Dedifferentiated amniotic fluid mesenchymal stem cell (primary cell): Measurements from ENCODE around the gene HRK.
A peak's percentile ranks its signal among the peaks of the same experiment; 100 is the strongest.
"Not testable (repeated sequence)": the region's sequence is repeated elsewhere in the genome, so short reads cannot be mapped to it uniquely, and the experiment has no call there.

Experiments
- DNase-seq: peaks from one replicate; pipeline ENCODE4 v3.0.0-alpha.2; 2016; ENCODE audit errors: extremely low spot score

Gene HRK

DNA sequence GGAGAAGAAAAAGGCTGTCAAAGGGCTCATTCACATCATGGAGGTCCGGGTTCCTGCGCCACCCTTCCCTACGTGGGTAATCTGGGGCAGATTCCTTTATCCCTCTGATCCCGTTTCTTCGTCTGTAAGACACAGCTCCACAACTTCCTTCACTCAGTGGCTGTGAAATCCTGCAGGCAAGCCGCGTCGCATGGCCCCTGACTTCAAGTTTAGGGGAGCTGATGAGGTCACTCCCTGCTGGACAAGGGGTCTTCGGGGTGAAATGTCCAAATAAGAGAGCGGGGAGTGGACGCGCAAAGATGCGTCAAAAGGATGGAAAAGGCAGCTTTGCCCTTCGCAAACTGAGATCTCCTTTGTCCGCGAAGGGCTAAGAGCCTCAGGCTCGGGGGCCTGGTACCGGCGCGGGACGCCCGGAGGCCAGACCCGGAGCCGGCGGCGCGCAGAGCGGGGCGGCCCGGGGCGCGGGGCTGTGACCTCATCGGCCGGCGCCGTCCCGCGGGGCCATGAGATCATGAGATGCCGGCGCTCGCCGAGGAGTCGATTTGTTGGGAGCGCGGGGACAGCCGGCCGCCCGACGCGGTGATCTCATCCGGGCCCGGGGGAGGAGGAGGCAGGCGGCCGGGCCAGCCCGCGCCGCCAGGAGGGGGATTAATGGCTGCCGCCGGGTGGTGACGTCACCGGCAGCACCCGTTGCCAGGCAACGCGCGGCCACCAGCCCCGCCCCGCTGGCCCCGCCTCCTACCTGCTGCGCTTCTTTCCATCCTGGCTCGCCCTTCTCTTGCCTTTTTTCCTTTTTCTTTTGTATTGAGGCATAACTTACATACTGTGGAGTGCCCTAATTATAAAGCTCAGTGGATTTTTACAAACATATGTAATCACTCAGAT is 62.1 kb downstream of the HRK start:
- peak; percentile 84 for DNase-seq

DNA sequence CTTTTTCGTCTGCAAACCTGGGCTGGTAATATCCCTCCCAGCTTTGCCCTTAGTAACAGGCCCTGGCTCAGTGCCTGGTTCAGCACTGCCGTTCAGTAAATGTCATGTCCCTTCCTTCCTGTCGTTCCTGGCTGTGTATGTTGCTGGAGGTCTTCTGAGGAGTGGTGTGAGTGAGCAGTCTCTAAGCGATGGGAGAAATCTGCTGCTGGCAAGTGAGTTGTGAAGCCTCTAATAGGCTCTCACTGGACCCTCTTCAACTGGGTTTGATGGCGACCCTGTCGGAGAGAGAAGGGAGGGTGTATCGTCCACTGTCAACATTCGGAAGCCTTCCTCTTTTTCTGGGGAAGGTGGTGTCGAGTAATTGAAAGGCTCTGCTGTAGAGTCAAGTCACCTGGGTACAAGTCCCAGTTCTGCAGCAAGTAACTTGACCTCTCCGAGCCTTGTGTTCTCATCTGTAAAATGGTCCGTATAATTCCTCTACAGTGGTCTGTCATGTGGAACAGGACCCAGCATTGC is 62.8 kb downstream of the HRK start:
- DNase-seq: no peak

DNA sequence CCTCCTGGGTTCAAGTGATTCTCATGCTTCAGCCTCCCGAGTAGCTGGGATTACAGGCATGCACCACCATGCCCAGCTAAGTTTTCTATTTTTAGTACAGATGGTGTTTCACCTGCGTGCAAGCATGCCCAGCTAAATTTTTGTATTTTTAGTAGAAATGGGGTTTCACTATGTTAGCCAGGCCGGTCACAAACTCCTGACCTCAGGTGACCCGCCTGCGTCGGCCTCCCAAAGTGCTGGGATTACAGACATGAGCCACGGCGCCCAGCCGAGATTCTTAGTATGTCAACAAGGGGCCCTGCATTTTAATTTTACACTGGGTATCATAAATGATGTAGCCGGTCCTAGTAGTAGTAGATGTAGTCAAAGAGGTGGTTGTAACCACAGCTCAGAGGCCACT is 66.5 kb downstream of the HRK start:
- not testable (repeated sequence) for DNase-seq

DNA sequence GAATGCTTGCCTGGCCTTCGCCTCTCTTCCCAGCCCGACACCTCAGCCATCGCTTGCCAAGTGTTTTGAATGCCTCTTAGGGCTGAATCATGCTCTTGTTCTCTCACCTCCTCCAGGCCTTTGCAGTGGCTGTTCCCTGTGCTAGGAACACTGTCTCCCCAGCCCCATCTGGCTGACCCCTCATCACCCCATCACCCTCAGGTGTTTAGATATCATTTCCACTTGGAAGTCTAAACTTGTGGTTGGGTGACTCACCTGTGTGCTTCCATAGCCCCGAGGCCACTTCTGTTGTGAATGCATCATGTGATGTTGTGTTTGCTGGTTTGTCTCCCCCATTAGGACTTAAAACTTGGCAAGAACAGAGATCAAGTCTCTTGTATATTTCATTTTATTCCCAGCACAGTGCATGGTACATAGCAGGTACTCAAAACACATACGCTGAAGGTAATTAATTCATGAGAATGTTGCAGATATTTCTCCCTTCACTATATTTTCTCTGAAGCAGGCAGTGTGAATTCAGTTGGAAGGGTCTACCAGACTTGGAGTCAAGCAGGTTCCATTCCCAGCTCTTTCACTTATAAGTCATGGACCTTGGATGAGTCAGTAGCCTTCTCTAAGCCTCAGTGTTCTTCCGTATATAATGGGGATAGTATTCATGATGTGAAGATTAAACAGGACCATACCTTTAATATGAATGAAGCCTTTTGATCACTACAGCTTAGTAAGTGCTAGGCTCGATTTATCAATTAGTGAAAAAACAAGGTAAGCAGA is 67.8 kb downstream of the HRK start:
- DNase-seq: no peak

DNA sequence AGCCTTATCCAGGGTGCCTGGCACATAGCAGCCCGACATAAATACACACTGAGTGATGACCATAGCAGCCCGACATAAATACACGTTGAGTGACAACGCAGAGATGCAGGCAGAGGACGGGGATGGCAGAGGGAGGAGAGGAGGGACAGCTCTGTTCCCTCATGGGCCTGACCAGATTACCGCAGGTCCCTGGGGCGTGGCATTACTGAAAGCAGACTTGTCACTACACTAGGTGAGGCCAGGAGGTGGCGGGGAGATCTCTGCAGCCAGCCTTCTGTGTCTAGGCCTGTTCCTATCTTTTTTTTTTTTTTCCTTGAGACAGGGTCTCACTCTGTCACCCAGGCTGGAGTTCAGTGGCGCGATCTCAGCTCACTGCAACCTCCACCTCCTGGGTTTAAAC is 69.0 kb downstream of the HRK start:
- no peak for DNase-seq

DNA sequence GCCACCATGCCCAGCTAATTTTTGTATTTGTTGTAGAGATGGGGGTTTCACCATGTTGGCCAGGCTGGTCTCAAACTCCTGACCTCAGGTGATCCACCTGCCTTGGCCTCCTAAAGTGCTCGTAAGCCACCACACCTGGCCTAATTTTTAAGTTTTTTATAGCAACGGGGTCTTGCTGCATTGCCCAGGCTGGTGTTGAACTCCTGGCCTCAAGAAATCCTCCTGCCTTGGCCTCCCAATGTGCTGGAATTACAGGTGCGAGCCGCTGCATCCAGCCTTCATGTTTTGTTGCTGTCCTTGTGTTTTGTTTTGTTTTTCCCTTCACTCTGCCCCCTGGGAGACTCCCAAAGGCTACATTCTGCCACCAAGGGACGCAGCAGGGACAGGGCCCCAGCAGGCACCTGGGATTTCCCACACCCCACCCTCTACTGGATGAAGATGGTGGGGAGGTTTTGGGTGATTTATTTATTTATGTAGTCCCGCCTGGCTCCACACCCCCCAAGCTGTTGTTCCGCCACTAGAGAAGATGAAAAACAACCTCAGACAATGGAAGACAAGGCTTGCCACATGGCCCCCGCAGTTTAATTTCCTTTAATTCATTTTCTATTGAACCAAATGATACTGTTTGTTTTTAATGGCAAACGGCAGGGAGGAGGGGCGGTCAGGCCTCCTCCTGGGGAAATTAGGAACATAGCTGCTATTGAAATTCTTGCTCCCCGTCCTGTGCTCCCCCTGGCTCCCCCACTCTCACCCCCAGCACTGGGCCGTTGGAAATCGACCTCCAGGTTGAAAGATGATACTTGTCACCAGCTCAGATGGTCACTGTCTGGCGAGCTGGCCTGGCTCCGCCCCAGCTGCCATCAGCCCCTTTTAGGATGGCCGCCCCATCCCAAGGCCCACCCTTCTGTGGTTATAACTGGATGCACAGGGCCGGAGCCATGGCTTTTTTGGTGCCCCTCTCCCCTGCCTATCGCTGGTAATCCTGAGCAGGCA is 72.8 kb downstream of the HRK start:
- no peak for DNase-seq

DNA sequence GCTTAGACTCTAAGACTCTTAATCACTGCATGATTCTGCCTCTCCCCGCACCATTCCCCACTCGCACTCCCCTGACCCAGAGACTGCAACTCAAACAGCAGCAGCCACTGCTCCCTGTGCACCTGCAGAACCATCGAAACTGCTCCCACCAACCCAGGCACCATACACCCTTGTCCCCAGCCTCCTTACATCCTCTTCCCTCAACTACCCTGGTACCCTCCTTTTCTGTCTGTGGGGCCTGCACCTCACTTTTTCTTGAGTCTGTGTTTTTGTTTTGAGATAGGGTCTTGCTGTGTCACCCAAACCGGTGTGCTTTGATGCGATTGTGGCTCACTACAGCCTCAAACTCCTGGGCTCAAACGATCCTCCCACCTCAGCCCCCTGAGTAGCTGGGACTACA is 73.7 kb downstream of the HRK start:
- DNase-seq: no peak

DNA sequence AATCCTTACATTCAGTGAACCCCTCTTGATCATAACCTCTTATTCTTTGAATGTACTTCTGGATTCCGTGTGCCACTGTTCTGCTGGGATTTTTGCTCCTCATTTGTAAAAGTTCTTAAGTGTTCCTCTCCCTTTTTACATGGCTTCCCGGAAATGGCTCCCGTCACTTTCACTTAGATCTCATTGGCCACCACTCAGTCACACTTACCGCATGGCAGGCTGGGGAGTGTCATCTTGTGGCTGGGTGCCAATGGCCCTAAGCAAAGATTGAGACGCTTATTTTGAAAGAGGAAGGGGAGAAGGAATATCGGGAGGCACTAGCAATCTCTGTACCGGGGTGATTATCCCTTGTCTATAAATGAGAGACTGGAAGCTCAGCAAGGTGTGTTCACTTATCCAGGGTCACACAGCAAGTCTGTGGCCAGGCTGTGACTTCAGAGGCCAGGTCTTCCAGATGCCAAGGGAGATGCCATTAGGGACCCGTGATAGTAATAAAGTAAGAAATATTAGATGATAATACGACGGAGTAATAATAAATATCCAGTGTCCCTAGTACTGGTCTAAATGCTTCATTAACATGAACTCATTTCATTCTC is 74.3 kb downstream of the HRK start:
- DNase-seq: no peak
